ENCODE data around the gene KMO. TPM values are rescaled to one million over a fixed set of nuclear protein-coding genes. Genes with fewer than 3 reads are reported as not detected.

The KMO gene
- total RNA-seq, 1 donor from 2014 or later, result not detected

Other genes with a start within 250 kb of the KMO start
- under 0.01 and 0.13 TPM in 2 replicates for gene RGS7, start 175.2 kb upstream of the KMO start, total RNA-seq
- 68.7 and 98.1 TPM in 2 replicates for gene FH, start 12.6 kb upstream of the KMO start, total RNA-seq
- 11.3 and 13.6 TPM in 2 replicates for gene CHML, start 108.0 kb downstream of the KMO start, total RNA-seq
- gene OPN3, start 108.0 kb downstream of the KMO start, total RNA-seq, result 12.1 and 12.7 TPM in 2 replicates
- gene WDR64, start 119.9 kb downstream of the KMO start, total RNA-seq, result not detected in 2 replicates